GM12801 (cell line): Measurements from ENCODE around the gene DDX28.

Experiments used
- TF ChIP-seq, protein P1 (sequence below): IDR thresholded peaks from one replicate; pipeline ENCODE4 v1.5.1; 2011; ENCODE audit warnings: control low read depth; ENCODE audit not compliant: insufficient read length; ENCODE audit errors: extremely low read depth

DDX28 gene

DNA sequence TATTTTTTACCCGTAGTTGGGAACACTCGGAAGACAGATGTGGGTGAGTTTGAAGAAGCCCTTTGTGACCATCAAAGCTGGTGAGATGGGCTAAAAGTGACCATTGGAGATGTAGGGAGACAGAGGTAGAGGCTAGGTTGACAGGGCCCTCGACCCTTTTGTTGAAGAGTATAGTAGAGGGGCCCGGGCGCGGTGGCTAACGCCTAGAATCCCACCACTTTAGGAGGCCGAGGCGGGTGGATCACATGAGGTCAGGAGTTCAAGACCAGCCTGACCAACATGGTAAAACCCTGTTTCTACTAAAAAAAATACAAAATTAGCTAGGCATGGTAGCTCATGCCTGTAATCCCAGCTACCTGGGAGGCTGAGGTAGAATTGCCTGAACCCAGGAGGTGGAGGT, 45.9 kb upstream of the DDX28 start:
- TF ChIP-seq, protein P1, sequence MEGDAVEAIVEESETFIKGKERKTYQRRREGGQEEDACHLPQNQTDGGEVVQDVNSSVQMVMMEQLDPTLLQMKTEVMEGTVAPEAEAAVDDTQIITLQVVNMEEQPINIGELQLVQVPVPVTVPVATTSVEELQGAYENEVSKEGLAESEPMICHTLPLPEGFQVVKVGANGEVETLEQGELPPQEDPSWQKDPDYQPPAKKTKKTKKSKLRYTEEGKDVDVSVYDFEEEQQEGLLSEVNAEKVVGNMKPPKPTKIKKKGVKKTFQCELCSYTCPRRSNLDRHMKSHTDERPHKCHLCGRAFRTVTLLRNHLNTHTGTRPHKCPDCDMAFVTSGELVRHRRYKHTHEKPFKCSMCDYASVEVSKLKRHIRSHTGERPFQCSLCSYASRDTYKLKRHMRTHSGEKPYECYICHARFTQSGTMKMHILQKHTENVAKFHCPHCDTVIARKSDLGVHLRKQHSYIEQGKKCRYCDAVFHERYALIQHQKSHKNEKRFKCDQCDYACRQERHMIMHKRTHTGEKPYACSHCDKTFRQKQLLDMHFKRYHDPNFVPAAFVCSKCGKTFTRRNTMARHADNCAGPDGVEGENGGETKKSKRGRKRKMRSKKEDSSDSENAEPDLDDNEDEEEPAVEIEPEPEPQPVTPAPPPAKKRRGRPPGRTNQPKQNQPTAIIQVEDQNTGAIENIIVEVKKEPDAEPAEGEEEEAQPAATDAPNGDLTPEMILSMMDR, result no peak

DNA sequence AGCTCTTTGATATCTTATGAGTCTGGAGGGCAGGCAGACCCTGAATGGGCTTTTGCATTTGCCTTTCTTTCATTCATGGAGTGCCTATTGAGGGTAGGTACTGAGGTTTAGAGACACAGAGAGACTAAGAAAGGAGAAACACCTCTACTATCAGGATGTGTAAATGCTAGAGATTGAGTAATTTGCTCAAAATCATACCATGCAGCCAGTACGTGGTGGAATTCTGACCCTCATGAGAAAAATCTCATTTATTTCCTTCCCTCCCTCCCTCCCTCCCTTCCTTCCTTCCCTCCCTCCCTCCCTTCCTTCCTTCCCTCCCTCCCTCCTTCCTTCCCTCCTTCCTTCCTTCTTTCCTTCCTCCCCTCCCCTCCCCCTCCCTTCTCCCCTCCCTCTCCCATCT, 43.7 kb upstream of the DDX28 start:
- TF ChIP-seq, protein P1, result no peak

DNA sequence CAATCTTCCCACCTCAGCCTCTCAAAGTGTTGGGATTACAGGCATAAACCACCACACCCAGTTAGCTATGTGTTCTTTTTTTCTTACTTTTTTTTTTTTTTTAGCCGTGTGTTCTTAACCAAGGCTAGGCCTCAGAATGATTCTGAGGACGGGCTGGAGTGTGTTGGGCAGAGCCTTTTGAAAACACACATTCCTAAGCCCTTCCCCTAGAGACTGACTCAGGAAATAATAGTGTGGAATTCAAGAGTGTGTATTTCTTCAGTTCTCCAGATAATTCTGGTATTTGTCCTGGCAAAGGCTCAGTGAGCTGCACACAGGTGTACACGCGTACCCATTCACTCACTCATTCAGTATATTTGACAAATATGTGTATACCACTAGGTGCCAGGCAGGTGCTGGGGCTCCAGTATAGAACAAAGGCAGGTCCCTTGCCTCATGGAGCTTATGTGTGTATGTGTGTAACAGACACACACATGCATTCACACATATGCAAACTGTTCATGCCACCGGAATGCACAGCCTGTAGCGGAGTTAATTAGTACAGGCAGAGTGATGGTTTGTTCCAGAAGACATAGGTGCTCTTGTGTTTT, 42.8 kb upstream of the DDX28 start:
- TF ChIP-seq, protein P1, result no peak

DNA sequence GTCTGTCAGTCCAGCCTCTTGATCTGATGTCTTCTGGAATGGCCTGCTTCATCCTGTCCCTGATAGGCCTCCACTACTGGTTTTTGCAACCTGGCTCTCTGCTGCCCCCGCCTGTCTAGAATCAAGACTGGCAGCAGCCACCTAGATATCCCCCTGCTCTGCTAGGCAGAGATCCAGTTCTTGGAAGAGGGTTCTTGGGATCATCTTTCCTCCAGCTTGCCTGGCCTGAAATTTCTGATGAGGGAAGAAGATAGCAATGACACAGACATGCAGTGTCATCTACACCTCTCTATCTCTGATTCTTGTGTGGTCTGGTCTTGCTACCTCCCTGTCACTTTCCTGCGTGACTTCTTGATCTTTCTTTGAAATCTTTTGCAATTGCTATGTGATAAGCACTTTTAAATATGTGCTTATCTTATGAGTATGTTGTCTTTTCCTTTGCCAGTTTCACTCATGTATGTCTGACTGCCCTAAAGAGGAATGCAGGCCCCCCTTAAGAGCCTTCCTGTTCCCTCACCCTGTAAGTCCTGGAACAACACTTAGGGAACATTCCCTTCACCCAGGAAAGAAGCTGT, 41.8 kb upstream of the DDX28 start:
- TF ChIP-seq, protein P1, result no peak

DNA sequence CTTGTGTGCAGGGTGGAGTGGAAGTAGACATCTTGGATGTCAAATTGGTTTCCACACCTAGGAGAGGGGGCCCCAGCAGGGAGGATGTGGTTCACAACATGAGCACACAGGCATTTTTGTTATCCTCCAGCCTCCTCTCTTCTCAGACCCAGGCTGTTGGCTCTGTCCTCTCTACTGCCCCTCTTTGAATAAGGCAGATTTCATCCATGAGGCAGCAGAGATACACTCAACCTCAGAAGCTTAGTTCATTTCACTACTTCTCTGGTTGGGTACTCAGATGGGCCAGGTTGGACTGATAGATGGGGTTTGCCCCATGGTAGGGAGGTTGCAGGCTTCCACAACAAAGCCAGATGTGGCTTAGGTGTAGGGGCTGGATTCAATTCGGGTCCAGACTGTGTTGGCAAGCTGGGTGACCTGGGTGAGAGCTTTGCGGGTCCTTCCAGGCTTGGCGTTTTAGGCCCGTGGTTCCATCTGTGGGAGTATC, 39.9 kb upstream of the DDX28 start:
- TF ChIP-seq, protein P1, result no peak

DNA sequence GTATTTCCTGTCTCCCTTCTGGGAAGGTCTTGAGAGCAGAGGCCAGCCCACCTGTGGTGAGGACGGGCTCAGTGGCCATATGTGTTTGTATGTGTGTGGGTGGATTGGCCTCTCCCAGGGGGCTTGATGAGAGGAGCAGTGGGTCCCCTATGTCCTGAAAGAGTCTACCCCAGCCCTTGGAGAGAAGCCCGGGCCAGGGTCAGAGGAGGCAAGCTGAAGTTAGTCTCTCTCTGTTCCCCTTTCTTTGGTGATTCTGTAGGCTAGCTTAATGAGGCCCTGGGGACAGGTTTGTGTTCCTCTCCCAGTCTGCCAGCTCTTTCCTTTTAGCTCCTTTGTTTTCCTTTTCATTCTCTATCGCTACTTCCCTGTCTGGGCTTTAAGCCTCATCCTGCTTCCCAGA, 38.4 kb upstream of the DDX28 start:
- TF ChIP-seq, protein P1, result no peak

DNA sequence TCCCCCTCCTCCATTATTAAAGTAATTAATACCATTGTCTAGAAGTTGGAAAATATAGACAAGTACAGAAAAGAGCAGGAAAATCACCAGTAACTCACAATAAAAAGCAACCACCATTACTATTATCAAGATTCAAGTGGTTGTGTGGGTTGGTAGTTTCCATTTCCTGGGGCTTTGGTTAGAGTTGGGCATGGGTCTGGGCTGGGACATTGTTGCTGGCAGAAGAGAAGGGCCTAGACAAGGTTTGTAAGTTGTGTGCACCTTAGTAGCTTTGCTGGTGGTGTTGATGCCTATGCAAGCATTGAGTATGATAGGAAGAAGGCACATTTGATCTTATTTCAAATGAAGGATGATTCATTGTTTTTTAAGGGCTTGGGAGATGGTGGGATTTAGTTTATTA, 36.8 kb upstream of the DDX28 start:
- TF ChIP-seq, protein P1, result no peak
